Measurements from ENCODE around the gene GRIN3B.

GRCh38 chr19:996051-996838 lies 4.0 kb upstream of the GRIN3B start:
- no peak for TF ChIP-seq CTCF (IDR thresholded peaks at IDR 0.05)
- no peak for TF ChIP-seq POLR2A (IDR thresholded peaks at IDR 0.05)

All from lower leg skin (tissue), 3 donors.